Stimulated activated CD4-positive, alpha-beta T cell treated with anti-CD3 and anti-CD28 coated beads, Interleukin-1b, Interleukin-23, amount 100 ng/mL, for 1 hour (primary cell): ENCODE results near the gene RASA4.
"Not testable (repeated sequence)": the region's sequence is repeated elsewhere in the genome, so short reads cannot be mapped to it uniquely, and the experiment has no call there.

Source experiments
- DNase-seq, 2 donors: peaks; one replicate each; pipeline ENCODE4 v3.0.0-alpha.2; 2020; ENCODE audit warnings: low read depth in 2 of 2

RASA4 gene

GRCh38 chr7:102616507-102617125 is at the start of gene RASA4:
Gene RASA4 (minus strand): TSS chr7:102616756. CDS start chr7:102616689, 67 bp downstream.
- DNase-seq = peak in 1 of 2 donors; percentile 32

GRCh38 chr7:102664765-102665164 is 48.2 kb upstream of the RASA4 start:
- not testable (repeated sequence) for DNase-seq

GRCh38 chr7:102649924-102650323 is 33.4 kb upstream of the RASA4 start, which contains the start of gene SPDYE2B:
Gene SPDYE2B (plus strand): TSS chr7:102650319. CDS start chr7:102652349, 2,030 bp downstream.
- not testable (repeated sequence) for DNase-seq

- not testable (repeated sequence) for DNase-seq
Measured at GRCh38 chr7:102647813-102648212, 31.3 kb upstream of the RASA4 start.

GRCh38 chr7:102643404-102643803 is 26.8 kb upstream of the RASA4 start:
- not testable (repeated sequence) for DNase-seq

- not testable (repeated sequence) for DNase-seq
Measured at GRCh38 chr7:102642691-102643090, 26.1 kb upstream of the RASA4 start, which contains the start of gene UPK3BL1. Gene UPK3BL1 (minus strand): TSS chr7:102642791. CDS start chr7:102642741, 50 bp downstream.

GRCh38 chr7:102638848-102639247 is 22.3 kb upstream of the RASA4 start:
- not testable (repeated sequence) for DNase-seq

GRCh38 chr7:102636956-102637355 is 20.4 kb upstream of the RASA4 start:
- DNase-seq = not testable (repeated sequence)

GRCh38 chr7:102635354-102635753 is 18.8 kb upstream of the RASA4 start:
- not testable (repeated sequence) for DNase-seq

GRCh38 chr7:102634299-102634698 is 17.7 kb upstream of the RASA4 start:
- not testable (repeated sequence) for DNase-seq

GRCh38 chr7:102630622-102631021 is 14.1 kb upstream of the RASA4 start:
- not testable (repeated sequence) for DNase-seq

- not testable (repeated sequence) for DNase-seq
Measured at GRCh38 chr7:102627271-102627904, 10.8 kb upstream of the RASA4 start.

GRCh38 chr7:102618122-102618521 is 1.6 kb upstream of the RASA4 start:
- not testable (repeated sequence) for DNase-seq

GRCh38 chr7:102615930-102616329 is 626 bp downstream of the RASA4 start:
- DNase-seq = not testable (repeated sequence)

GRCh38 chr7:102614873-102615272 is 1.7 kb downstream of the RASA4 start:
- DNase-seq = not testable (repeated sequence)

GRCh38 chr7:102614346-102614697 is 2.2 kb downstream of the RASA4 start:
- not testable (repeated sequence) for DNase-seq

- DNase-seq = not testable (repeated sequence)
Measured at GRCh38 chr7:102613575-102614345, 2.8 kb downstream of the RASA4 start.

- DNase-seq = not testable (repeated sequence)
Measured at GRCh38 chr7:102611675-102612325, 4.8 kb downstream of the RASA4 start.

- DNase-seq = not testable (repeated sequence)
Measured at GRCh38 chr7:102611013-102611674, 5.4 kb downstream of the RASA4 start.

GRCh38 chr7:102610441-102610840 is 6.1 kb downstream of the RASA4 start:
- DNase-seq = not testable (repeated sequence)

GRCh38 chr7:102609734-102610133 is 6.8 kb downstream of the RASA4 start:
- DNase-seq = not testable (repeated sequence)
